ENCODE results near the gene SENP2.

The SENP2 gene

GRCh38 chr3:185585518-185585858 lies 607 bp upstream of the SENP2 start:
- Histone ChIP-seq H3K4me1 (ENCODE audit: control insufficient read depth, insufficient read depth, low read length, poor library complexity, severe bottlenecking) (no peaks in the 10 kb centered on the region), H3K4me3 (ENCODE audit: extremely low read depth, insufficient read depth, low read length, poor library complexity, severe bottlenecking) (peak overlapping the region; percentile 87), H3K27ac (ENCODE audit: low read depth, low read length, severe bottlenecking) (peak overlapping the region; percentile 97), H3K36me3 (ENCODE audit: control insufficient read depth, insufficient read depth, low read length) (no peaks in the 10 kb centered on the region), H3K9me3 (ENCODE audit: control insufficient read depth, low read length) (no peaks in the 10 kb centered on the region)
- WGBS, 2 experiments (ENCODE audit: insufficient coverage in 2 of 2), result 58 to 87% methylated on average over 4 to 7 of the region's 9 CpGs

DNA sequence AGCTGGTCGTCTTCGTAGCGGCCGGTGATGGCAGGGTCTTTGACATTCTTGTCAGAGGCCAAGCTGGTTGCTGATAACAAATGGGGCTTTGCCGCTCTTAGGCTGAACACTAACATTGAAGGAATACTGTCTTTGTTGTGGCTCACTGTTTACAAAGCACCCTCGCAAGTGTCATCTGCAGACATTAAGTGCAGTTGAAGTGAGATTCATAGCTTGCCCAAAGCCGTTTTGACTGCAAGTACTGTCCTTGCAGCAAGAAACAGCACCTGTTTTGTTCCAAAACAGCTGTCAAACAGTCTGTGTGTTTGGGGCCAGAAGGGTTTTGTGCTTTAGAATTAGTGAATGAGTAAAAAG lies 568 bp downstream of the SENP2 start:
- 2 to 10% methylated on average over 5 to 7 of the region's 7 CpGs for WGBS, 2 experiments (ENCODE audit: insufficient coverage in 2 of 2)
- peak overlapping the region; percentile 87 for H3K4me3 ChIP-seq (ENCODE audit: extremely low read depth, insufficient read depth, low read length, poor library complexity, severe bottlenecking)
- H3K4me1 ChIP-seq (ENCODE audit: control insufficient read depth, insufficient read depth, low read length, poor library complexity, severe bottlenecking), result no peaks in the 10 kb centered on the region
- peaks cover 3% of the 10 kb centered on the region for H3K36me3 ChIP-seq (ENCODE audit: control insufficient read depth, insufficient read depth, low read length)
- no peaks in the 10 kb centered on the region for H3K9me3 ChIP-seq (ENCODE audit: control insufficient read depth, low read length)
- peak overlapping the region; percentile 97 for H3K27ac ChIP-seq (ENCODE audit: low read depth, low read length, severe bottlenecking)

- peaks cover 24% of the 10 kb centered on the region for H3K36me3 ChIP-seq (ENCODE audit: control insufficient read depth, insufficient read depth, low read length)
- WGBS, 2 experiments (ENCODE audit: insufficient coverage in 2 of 2), result 100% methylated on average over 1 of the region's 3 CpGs
- H3K9me3 ChIP-seq (ENCODE audit: control insufficient read depth, low read length), result no peaks in the 10 kb centered on the region
- H3K4me3 ChIP-seq (ENCODE audit: extremely low read depth, insufficient read depth, low read length, poor library complexity, severe bottlenecking), result no peak overlapping the region
- H3K4me1 ChIP-seq (ENCODE audit: control insufficient read depth, insufficient read depth, low read length, poor library complexity, severe bottlenecking), result no peaks in the 10 kb centered on the region
- H3K27ac ChIP-seq (ENCODE audit: low read depth, low read length, severe bottlenecking), result no peak overlapping the region
Measured at GRCh38 chr3:185594073-185594472, 8.0 kb downstream of the SENP2 start.

GRCh38 chr3:185595526-185595925 lies 9.4 kb downstream of the SENP2 start:
- no peaks in the 10 kb centered on the region for H3K4me1 ChIP-seq (ENCODE audit: control insufficient read depth, insufficient read depth, low read length, poor library complexity, severe bottlenecking)
- no peak overlapping the region for H3K4me3 ChIP-seq (ENCODE audit: extremely low read depth, insufficient read depth, low read length, poor library complexity, severe bottlenecking)
- peaks cover 31% of the 10 kb centered on the region for H3K36me3 ChIP-seq (ENCODE audit: control insufficient read depth, insufficient read depth, low read length)
- 95% methylated on average over 3 of the region's 4 CpGs; no CpG with 5 or more reads in 1 of the 2 experiments for WGBS, 2 experiments (ENCODE audit: insufficient coverage in 2 of 2)
- no peaks in the 10 kb centered on the region for H3K9me3 ChIP-seq (ENCODE audit: control insufficient read depth, low read length)
- H3K27ac ChIP-seq (ENCODE audit: low read depth, low read length, severe bottlenecking), result no peak overlapping the region

DNA sequence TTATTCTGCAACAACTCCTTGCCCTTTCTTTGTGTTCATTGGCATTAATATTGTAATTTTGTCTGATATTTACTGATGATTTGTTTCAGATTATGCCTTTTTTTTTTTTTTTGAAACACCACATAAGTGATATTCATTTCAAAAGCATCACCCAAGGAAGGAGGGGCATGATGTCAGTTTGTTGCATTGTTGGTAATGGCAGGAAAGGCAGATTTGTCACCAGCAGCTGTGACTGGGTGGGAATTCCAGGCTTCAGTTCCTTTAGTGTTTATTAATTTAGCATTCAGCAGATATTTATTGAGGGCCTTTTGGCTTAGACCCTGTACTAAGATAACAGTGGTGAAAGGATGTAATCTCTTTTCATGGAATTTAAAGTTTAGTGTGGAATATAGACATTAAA lies 19.5 kb downstream of the SENP2 start:
- H3K36me3 ChIP-seq (ENCODE audit: control insufficient read depth, insufficient read depth, low read length), result peaks cover 73% of the 10 kb centered on the region
- no peak overlapping the region for H3K27ac ChIP-seq (ENCODE audit: low read depth, low read length, severe bottlenecking)
- H3K4me3 ChIP-seq (ENCODE audit: extremely low read depth, insufficient read depth, low read length, poor library complexity, severe bottlenecking), result no peak overlapping the region
- H3K9me3 ChIP-seq (ENCODE audit: control insufficient read depth, low read length), result no peaks in the 10 kb centered on the region
- H3K4me1 ChIP-seq (ENCODE audit: control insufficient read depth, insufficient read depth, low read length, poor library complexity, severe bottlenecking), result no peaks in the 10 kb centered on the region

DNA sequence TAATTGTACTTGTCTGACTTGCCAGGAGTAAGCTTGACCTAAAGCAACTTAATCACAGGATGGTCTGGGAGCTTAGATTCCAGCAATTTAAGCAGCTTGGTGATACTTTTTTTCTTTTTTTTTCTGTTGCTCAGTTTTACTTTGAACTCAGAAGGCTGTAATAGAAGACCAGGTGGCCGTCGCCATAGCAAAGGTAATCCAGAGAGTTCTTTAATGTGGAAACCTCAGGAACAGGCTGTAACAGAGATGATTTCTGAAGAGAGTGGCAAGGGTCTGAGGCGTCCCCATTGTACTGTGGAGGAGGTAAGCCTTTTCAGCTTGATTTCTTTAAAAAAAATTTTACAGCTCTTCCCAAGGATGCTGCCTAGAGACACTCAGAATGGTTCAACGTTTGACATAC lies 20.1 kb downstream of the SENP2 start:
- no peaks in the 10 kb centered on the region for H3K9me3 ChIP-seq (ENCODE audit: control insufficient read depth, low read length)
- H3K4me1 ChIP-seq (ENCODE audit: control insufficient read depth, insufficient read depth, low read length, poor library complexity, severe bottlenecking), result no peaks in the 10 kb centered on the region
- no peak overlapping the region for H3K27ac ChIP-seq (ENCODE audit: low read depth, low read length, severe bottlenecking)
- peaks cover 71% of the 10 kb centered on the region for H3K36me3 ChIP-seq (ENCODE audit: control insufficient read depth, insufficient read depth, low read length)
- 66 to 97% methylated on average over 2 to 3 of the region's 4 CpGs for WGBS, 2 experiments (ENCODE audit: insufficient coverage in 2 of 2)
- H3K4me3 ChIP-seq (ENCODE audit: extremely low read depth, insufficient read depth, low read length, poor library complexity, severe bottlenecking), result no peak overlapping the region

DNA sequence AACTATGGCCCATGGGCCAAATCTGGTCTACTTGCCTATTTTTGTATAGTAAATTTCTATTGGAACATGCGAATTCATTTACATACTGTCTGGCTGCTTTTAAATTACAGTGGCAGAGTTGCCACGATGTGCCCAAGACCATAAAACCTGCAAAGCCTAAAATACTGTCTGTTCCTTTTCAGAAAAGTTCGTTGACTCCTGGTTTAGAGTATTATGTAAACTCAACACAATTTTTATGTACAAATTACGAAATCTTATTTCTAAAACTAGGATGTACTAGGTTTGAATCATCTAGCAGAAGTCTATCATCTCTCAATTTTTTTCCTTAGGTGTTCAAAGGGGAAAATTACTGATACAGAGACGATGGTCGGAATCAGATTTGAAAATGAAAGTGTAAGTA lies 26.9 kb downstream of the SENP2 start:
- Histone ChIP-seq H3K4me3 (ENCODE audit: extremely low read depth, insufficient read depth, low read length, poor library complexity, severe bottlenecking) (no peak overlapping the region), H3K9me3 (ENCODE audit: control insufficient read depth, low read length) (no peaks in the 10 kb centered on the region), H3K4me1 (ENCODE audit: control insufficient read depth, insufficient read depth, low read length, poor library complexity, severe bottlenecking) (no peaks in the 10 kb centered on the region), H3K27ac (ENCODE audit: low read depth, low read length, severe bottlenecking) (no peak overlapping the region), H3K36me3 (ENCODE audit: control insufficient read depth, insufficient read depth, low read length) (peaks cover 74% of the 10 kb centered on the region)
- WGBS, 2 experiments (ENCODE audit: insufficient coverage in 2 of 2), result 92 to 100% methylated on average over 1 to 2 of the region's 6 CpGs

- H3K36me3 ChIP-seq (ENCODE audit: control insufficient read depth, insufficient read depth, low read length), result peaks cover 65% of the 10 kb centered on the region
- H3K4me3 ChIP-seq (ENCODE audit: extremely low read depth, insufficient read depth, low read length, poor library complexity, severe bottlenecking), result no peak overlapping the region
- WGBS, 2 experiments (ENCODE audit: insufficient coverage in 2 of 2), result 97 to 100% methylated on average over 3 to 5 of the region's 7 CpGs
- no peaks in the 10 kb centered on the region for H3K4me1 ChIP-seq (ENCODE audit: control insufficient read depth, insufficient read depth, low read length, poor library complexity, severe bottlenecking)
- H3K27ac ChIP-seq (ENCODE audit: low read depth, low read length, severe bottlenecking), result no peak overlapping the region
- no peaks in the 10 kb centered on the region for H3K9me3 ChIP-seq (ENCODE audit: control insufficient read depth, low read length)
Measured at GRCh38 chr3:185623939-185624665, 38.0 kb downstream of the SENP2 start.

DNA sequence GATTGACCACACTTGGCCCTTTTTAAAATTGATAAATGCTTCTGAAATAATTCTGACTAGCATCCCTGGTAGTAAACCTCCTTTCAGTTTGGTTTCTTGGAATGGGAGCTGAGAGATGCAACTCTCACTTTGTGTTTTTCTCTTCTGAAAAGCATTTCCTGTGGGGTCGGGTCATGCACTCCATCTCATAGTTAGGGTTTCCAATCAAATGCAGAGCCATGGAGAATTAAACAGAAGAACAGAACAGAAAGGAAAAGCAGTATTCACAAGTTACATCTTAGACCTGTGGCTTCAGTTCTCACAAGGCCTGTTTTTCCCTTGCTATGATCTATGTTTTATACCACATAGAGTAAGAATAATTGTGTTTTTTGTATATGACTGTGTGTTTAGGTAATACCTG lies 39.7 kb downstream of the SENP2 start:
- no peak overlapping the region for H3K4me3 ChIP-seq (ENCODE audit: extremely low read depth, insufficient read depth, low read length, poor library complexity, severe bottlenecking)
- H3K9me3 ChIP-seq (ENCODE audit: control insufficient read depth, low read length), result no peaks in the 10 kb centered on the region
- peaks cover 53% of the 10 kb centered on the region for H3K36me3 ChIP-seq (ENCODE audit: control insufficient read depth, insufficient read depth, low read length)
- H3K4me1 ChIP-seq (ENCODE audit: control insufficient read depth, insufficient read depth, low read length, poor library complexity, severe bottlenecking), result peaks cover 5% of the 10 kb centered on the region
- no peak overlapping the region for H3K27ac ChIP-seq (ENCODE audit: low read depth, low read length, severe bottlenecking)
- WGBS, 2 experiments (ENCODE audit: insufficient coverage in 2 of 2), result 100% methylated on average over 1 of the region's 1 CpG; no CpG with 5 or more reads in 1 of the 2 experiments

DNA sequence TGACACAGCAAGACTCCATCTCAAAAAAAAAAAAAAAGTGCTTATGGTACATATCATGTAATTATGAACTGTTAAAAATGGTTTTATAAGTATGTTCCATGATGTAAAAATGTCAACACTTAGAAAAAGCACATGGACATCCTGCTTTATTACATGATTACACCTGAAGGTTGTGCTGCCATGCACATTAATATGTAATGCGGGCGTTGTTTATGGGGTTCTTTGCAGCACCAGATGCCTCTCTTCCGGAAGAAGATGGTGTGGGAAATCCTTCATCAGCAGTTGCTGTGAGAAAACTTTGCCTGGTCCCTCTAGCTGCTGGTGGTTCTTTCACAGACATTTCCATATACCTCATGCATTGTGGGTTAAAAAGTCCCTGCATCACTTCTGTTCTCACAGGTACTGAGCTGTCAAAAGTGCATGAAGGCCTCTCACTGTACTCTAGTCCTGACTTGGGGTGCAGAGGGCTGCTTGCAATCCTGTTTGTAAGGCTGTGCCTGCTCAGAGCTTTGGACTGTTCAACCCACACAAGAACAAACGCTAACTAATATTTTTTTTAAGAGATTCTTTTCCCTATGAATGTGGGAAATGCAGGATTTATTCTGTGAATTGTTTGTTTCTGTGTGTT lies 43.6 kb downstream of the SENP2 start:
- peak overlapping the region; percentile 29 for H3K27ac ChIP-seq (ENCODE audit: low read depth, low read length, severe bottlenecking)
- 96 to 100% methylated on average over 3 of the region's 4 CpGs for WGBS, 2 experiments (ENCODE audit: insufficient coverage in 2 of 2)

GRCh38 chr3:185630182-185630622 lies 44.1 kb downstream of the SENP2 start:
- H3K4me3 ChIP-seq (ENCODE audit: extremely low read depth, insufficient read depth, low read length, poor library complexity, severe bottlenecking), result no peak overlapping the region
- no peaks in the 10 kb centered on the region for H3K9me3 ChIP-seq (ENCODE audit: control insufficient read depth, low read length)
- H3K4me1 ChIP-seq (ENCODE audit: control insufficient read depth, insufficient read depth, low read length, poor library complexity, severe bottlenecking), result peaks cover 5% of the 10 kb centered on the region
- H3K27ac ChIP-seq (ENCODE audit: low read depth, low read length, severe bottlenecking), result no peak overlapping the region
- WGBS, 2 experiments (ENCODE audit: insufficient coverage in 2 of 2), result 92% methylated on average over 4 to 6 of the region's 6 CpGs
- H3K36me3 ChIP-seq (ENCODE audit: control insufficient read depth, insufficient read depth, low read length), result peaks cover 30% of the 10 kb centered on the region

More for the DNA sequence above, 43.6 kb downstream of the SENP2 start:
- no peak overlapping the region for H3K4me3 ChIP-seq (ENCODE audit: extremely low read depth, insufficient read depth, low read length, poor library complexity, severe bottlenecking)
- H3K36me3 ChIP-seq (ENCODE audit: control insufficient read depth, insufficient read depth, low read length), result peaks cover 30% of the 10 kb centered on the region
- H3K4me1 ChIP-seq (ENCODE audit: control insufficient read depth, insufficient read depth, low read length, poor library complexity, severe bottlenecking), result peaks cover 5% of the 10 kb centered on the region
- no peaks in the 10 kb centered on the region for H3K9me3 ChIP-seq (ENCODE audit: control insufficient read depth, low read length)

Measured in mesodermal cell (in vitro differentiated cells).